Femur (tissue), 1 donor: ENCODE results near the gene PARVB.
A peak's percentile ranks its signal among the peaks of the same experiment; 100 is the strongest.

Source experiments
- DNase-seq: peaks from one replicate; pipeline ENCODE4 v3.0.0-alpha.2; 2017

The PARVB gene

DNA sequence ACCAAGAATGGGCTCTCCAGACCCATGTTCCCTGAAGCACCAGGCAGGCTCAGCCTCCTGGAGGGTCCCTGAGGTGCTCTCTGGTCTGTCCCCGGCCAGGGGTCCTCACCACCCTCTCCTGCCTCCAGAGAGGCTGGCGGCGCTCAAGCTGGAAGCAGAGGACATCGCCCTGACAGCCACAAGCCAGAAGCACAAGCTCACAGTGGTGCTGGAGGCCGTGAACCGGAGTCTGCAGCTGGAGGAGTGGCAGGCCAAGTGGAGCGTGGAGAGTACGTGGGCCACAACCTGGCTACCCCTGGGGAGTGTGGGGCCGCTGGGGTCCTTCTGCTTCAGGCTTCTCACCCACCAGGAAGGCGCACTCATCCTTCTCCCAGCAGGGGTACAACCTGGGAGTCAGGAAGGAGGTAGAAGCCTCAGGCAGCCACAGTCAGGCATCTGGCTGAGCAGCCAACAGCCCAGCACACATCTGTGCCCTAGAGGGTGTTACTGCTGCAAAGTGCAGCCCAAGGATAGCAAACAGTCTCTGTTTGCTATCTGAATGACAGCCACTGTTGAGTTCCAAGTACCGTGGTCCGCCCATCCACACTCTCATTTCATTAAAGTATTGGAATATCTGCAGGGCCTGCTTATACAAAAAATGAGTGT is 165.0 kb downstream of the PARVB start:
- no peak for DNase-seq

DNA sequence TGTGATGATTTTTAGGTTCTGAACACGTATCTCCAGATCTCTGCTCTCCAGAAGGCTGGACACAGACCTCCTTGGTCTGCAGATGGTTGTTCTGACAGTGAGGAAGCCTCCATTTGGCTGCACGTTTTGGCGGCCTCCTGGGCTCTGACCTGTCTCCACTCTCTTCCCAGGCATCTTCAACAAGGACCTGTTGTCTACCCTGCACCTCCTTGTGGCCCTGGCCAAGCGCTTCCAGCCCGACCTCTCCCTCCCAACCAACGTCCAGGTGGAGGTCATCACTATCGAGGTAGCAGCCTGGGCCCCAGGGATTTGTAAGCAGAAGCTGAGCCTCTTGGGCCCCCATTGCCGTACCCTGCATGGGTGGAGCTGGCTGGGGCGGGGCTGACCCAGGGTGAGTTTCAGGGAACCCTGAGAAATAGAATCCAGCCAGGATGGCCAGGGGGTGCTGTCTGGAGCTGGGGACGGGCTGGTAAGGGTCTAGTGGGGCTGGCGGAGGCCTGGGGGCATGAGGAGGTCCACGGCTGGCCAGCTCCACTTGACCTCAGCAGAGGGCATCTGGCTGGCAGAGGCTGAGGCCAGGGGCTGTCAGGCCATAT is 166.4 kb downstream of the PARVB start:
- DNase-seq: no peak

DNA sequence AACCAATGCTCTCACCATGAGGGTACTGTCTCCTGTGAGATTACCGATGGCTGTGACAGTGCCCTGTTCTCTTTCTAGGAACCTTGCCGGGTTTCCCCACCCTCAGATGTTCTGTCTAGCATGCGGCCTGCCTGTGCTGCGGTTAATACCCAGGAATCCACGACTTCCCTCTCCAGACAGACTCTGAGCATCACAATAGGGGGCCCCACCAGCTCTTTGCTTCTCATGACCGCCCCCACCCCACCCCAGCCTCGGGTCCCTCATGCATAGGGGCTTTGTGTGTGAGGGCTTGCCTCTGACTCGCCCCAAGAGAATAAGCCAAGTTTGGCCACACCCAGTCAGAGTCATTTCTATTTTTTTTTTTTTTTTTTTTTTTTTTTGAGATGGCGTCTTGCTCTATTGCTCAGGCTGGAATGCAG is 166.9 kb downstream of the PARVB start:
- DNase-seq: no peak

DNA sequence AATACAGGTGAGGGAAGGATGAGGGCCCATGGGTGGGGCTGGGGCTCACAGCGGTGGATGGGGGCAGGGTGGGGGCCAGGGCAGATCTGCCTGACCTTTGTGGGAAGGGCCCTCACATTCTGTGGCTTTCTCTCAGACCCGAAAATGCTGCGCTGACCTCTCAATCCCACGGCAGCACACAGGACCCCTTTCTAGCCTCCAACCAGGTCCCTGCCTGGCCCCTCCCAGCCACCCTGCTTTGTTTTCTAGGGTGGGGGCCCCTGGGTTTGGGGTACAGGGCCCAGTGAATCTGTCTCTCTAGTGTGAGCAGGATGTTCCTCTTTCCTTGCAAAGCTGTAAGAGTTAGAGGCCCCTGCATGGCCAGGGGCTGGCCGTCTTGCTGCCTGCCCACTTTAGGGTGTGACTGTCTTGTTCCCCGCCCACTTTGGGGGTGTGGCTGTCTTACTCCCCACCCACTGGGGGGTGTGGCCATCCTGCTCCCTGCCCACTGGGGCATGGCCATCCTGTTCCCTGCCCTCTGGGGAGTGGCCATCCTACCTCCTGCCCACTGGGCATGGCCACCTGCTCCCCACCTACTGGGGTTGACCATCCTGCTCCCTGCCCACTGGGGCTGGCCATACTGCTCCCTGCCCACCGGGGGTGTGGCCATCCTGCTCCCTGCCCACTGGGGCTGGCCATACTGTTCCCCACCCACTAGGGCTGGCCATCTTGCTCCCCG is 168.2 kb downstream of the PARVB start:
- peak; percentile 53 for DNase-seq

DNA sequence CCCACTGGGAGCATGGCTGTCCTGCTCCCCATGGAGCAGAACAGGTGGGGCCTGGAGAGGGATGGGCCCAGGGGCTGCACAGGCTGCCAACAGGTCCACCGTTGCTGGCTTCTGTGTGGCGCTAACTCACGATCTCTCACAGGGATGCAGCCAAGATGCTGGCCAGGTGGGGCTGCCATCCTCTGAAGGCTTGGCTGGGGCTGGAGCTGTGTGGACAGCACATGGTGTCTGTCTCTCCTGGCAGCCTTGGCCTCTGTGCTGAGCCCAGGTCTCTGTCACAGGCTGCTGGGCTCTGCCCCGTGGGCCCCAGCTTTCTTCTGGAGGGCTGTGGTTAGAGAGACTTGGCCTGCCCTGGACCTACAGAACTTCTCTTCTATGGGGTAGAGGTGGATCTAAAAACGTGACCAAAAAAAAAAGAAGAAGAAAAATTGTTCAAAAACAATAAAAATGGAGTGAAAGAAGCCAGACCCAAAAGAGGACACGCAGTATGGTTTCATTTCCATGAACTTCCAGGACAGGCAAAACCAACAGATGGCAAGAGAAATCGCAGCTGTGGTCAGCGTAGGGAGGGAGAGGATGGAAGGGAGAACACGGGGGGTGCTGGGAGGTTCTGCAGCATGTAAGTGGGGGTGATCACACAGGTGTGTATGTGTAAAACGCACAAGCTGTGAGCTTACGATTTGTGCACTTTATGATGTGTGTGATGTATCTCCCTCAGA is 168.9 kb downstream of the PARVB start:
- no peak for DNase-seq

DNA sequence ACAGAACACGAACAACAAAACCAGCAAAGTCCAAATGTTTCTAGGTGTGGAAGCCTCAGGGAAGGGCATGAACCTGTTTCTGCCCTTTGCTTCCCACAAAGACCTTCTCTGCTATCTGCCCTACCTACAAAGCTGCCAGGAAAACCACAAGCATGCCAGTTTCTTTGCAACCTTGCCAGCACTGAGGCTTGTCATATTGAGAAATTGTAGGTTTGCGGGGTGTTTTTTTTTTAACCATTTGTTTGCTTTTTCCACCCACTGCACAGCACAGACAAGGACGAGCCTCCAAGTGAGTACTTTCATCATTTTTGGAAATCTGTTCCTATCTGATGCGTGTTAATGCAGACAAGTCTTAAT is 169.4 kb downstream of the PARVB start:
- no peak for DNase-seq

DNA sequence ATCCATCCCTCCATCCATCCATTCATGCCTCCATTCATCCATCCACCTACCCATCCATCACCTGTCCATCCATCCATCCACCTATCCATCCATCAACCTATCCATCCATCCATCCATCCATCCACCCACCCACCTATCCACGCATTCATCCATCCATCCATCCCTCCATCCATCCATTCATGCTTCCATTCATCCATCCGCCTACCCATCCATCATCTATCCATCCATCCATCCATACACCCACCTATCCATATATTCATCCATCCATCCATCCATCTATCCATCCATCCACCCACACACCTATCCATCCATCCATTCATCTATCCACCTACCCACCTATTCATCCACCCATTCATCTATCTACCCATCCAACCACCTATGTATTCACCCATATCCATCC is 170.5 kb downstream of the PARVB start:
- no peak for DNase-seq

DNA sequence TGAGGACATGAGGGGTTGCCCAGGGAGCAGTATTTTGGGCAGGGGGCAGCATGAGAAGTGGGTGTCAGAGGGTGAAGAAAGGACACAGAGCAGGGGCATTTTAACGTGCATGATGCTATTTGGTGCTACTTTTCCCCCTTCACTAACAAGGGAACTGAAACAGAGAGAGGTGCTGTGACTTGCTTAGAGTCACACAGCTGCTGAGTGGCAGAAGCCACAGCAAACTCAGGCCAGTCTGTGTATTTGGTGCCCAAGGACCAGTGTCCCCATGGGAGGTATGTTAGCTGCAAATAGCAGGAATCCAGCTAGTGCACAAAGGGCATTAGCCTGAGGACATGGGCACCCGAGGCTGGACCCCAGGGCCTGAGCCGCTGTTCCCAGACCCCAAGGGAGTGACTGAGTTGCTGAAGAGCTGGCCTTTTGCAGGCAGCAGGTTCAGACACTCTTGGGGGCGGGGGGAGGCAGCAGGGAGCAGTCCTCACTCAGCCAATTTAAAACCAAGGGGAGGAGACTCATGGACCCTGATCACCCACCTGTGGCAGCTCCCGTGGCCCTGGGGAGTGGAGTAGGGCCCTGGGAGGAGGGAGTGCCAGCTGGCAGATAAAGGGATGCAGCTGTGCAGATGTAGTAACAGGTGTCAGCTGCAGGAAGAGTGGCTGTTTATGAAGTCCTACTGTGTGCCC is 171.2 kb downstream of the PARVB start:
- no peak for DNase-seq

DNA sequence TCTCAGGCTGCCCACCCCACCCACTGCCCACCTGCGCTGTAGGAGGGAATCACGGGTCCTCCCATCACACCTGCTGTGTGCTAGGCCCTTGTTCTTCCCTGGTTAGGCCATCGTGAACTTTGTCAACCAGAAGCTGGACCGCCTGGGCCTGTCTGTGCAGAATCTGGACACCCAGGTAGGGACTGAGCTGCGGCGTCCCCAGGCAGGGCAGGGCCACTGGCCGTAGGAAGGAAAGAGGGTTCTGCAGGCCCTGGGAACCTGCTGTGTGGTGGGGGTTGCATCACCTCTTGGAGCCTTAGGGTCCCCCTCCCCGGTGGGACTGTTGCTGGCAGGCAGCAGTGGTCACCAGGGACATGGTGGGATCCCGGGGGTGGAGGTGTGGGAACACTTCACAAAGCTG is 172.1 kb downstream of the PARVB start:
- DNase-seq: no peak

DNA sequence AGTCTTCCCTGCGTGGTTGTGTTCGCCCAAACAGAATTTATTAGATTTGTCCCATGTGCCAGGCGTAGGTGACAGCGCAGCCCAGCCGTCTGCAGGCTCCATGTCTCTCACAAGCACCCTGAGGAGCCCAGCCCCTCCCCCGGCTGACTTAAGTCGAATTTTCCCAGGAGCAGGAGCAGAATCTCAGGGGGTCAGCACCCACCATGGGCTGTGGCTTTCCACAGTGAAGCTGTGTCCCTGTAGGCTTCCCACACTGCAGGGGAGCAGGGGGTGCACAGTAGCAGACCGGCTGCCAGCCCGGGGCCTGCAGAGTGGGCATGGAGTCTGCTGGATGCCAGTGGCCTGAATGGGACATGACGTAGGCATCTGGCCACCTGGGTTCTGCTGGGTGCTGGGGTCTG is 172.6 kb downstream of the PARVB start:
- DNase-seq: no peak

DNA sequence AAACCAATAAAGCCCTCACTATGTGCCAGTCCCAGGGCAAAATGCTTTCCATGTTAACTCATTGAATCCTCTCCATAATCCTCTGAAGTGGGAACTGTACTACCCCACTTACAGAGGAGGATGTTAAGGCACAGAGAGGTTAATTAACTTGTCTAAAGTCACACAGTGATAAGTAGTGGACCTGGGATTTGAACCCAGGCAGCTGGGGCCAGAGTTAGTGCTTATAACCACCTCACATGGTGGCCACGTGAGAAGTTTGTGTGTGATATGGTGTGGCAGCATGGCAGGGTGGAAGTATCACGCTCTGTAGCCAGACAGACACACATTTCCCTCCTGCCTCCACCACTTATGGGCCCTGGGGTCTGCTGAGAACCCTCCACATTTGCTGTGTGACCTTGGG is 173.2 kb downstream of the PARVB start:
- DNase-seq: no peak

DNA sequence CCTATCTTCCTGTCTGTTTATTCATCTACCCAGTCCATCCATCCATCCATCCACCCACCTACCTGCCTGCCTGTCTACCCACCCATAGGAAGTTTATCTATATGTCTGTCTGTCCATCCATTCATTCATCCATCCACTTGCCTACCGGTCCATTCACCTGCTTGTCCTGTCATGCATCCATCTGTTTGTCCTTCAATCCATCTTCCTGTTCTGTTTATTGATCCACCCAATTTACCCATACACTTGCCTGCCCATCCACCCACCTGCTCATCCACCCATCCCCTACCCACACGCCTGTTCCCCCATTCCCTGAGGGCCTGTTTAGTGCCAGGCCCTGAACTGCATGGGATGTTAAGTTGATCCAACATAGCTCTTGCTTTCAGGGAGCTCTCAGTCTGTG is 175.1 kb downstream of the PARVB start:
- no peak for DNase-seq

DNA sequence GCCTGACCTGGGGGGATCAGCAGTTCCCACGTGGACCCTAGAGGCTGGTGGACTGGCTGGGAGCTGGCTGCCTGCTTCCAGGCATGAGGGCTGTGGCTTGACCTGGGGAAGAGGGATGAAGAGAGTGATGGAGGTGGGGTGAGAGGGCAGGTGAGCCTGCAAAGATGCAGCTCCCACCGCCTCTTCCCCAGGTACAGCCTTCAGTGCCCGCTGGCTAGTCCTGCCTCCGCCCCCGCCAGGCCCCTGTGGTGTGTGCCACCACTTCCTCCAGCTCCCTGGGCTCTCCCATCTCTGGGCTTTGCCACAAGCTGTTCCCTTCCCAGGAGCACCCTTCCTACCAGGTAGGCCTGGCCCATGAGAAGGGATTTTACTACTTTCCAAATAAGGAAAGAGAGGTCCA is 175.8 kb downstream of the PARVB start:
- no peak for DNase-seq

DNA sequence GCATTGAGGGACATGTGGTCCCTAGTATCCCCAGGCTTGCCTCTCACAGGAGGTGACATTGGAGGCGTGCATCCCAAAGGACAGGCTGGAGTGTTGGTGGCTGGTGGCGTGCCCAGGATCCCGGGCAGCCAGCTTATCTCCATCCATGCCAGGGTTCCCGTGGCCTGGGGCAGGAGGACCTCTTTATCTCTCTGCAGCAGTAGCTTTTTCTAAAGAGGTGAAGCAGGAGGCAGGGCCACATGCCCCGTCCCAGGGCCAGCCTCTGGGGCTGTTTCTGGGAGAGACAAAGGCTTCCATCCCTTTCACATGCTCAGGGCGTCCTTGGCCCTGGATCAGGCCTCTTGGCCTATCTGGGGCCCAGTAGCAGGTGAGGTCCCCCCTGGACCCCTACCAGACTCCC is 176.3 kb downstream of the PARVB start:
- no peak for DNase-seq

DNA sequence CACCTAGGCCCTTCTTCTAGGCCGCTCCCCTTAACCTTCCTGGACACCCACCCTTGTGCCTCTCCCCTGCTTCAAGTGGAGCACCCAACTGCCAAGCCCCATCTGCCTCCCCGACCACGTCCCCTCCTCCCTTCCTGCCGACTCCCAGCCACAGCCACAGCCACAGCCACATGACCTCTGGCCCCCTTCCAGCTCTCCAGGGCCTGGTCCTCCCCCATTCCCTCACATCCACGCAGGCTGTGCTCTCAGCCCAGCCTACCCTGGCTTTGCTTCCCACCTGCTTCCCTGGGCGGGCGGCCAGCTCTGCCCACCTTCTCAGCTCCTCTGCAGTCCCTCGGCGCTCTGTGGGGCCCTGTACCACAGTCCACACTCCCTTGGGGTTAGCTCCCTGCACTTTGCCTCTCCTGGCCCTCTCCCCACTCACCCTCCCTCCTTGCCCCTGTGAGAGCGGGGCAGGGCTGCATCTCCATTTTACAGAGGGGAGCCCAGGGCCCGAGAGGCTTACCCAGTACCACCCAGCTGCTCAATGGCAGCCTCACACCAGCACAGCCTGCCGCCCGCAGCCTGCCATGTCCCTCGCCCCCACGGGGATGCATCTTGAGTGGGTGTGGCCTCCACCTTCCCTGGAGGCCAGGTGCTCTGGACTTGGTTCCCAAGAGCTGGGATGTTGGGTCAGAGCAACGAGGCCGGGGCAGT is 176.9 kb downstream of the PARVB start:
- no peak for DNase-seq

DNA sequence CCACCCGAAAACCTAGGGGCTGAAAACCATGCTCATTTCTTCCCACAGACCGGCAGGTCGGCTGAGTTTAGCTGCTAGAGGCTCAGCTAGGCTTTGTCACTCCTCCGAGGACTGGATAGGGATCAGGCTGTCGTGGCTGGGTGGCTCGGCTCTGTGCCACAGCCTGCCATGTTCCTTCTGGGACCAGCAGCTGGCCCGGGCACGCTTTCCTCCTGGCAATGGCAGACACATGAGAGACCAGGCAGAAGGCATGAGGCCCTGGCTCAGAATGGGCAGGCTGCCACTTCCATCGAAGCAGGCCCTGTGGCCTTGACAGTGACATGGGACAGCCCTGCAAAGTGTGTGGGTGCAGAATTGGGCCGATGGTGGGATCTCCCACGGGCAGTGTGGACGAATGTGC is 177.6 kb downstream of the PARVB start:
- no peak for DNase-seq

DNA sequence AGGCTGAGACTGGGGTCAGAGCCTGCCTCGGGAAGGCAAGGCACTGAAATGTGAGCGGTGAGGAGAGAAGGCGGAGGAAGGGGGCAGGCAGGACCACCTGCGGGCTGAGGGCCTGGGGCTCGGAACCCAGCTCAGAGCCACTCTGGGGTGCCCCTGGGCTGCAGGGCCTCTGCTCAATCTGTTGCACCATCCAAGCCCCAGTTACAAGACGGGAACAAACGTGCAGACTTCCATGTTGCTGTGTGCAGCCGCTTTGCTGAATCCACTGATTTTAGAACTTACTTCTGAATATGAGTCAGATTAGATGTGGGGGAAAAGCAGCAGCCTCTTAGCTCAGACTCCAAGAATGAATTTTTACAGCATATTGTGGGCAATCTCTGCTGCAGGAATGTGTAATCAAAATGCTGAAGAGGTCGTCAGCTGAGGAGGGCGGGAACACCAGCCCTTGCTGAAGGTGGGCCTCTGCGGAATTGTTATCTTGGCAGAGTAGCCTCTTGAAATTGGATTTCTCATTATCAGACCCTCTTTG is 178.2 kb downstream of the PARVB start:
- DNase-seq: no peak

DNA sequence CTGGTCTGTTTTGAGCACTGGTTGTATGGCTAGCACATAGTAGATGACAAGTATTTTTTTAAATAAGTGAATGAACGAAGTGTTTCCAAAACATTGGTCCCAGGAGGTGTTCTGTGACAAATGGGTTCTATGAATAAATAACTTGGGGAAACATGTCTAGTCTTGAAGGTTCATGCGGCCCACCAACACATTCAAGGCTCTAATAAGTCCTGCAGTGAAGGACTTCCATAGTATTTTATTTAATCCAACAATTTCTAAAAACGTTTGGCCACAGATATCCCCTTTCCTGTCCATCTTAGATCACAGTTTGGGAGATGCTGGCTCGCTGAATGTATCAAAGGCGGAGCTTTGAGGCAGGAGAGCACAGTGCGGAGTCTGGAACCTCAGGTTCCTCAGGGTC is 179.1 kb downstream of the PARVB start:
- no peak for DNase-seq

DNA sequence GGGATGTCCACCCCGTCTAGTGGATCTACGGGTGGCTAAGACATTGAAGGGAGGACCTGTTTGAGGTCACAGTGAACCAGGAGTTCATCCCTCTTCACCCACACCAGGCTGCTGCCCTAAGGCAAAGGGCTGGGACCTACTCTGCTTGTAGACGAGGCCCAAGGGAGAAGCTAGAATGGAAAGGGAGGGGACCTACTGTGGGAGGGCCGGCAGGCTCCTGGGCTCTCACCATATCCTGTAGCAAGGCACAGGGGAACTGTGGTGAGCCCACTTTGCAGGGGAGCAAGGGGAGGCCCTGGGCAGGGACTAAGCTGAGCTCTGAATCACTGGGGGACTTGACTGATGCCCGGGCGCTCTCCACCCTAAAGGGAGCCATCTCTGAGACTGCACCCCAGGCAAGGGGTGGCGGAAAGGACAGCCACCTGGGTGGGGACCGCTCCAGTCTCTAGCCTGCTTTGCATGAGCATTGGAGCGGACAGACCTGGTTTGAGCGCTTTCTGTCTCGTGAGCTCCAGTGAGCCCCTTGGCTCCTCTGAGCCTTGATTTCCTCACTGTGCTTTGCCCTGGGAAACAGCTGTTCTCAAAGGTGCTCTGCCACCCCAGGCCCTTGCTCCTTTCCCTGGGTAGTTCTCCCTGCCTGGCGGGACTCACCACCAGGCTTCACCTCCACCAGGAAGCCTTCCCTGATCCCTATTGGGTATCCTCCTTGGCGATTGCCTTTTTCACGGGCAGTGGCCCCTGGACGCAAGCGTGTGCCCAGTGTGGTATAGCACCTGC is 180.8 kb downstream of the PARVB start:
- DNase-seq: peak; percentile 4

DNA sequence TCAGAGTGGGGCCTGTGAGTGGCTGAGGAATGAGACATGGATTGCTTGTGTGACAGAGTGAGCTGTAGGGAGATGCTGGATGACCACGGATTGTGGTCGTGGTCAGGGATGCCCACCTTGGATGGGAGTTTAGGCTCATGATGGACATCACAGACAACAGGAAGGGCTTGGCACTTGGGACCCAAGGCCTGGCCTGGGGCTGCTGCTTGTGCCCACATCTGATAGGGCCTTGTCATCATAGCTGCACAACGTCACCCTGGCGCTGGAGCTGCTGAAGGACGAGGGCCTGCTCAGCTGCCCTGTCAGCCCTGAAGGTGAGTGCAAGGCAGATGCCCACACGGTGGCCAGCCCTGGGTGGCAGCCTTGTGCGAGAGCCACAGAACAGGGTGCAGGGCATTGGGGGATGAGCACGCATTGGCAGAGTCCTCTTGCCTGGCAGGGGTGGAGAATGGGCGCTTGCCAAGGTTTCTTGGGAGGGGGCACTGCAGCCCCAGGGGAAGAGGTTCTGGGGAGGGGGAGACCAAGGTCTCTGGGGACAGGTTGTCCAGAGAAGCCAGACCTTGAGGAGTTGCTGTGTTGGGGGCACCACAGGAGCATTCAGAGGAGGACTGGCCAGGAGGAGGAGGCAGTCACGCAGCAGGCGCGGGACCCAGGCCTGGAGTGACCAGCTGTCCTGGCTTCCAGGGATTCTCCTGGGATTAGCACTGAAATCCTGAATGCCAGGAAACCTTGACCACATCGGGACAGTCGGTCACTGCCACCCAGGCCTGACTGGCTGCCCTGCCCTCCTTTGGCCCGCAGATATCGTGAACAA is 181.6 kb downstream of the PARVB start:
- peak; percentile 25 for DNase-seq

DNA sequence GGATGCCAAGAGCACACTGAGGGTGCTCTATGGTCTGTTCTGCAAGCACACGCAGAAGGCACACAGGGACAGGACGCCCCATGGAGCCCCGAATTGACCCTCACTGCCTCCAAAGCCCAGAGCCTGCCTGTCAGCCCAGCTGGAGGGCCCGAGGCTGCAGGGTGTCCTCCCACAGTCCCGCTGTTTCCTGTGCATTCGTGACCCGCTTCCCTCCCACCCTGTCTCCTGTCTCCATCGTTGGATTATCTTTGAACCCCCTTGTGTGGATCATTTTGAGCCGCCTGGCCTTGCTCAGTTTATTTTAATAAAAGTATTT is 182.2 kb downstream of the PARVB start:
- DNase-seq: no peak
